CD4-positive, alpha-beta memory T cell (primary cell): ENCODE results near the gene TOLLIP. TPM values are rescaled to one million over a fixed set of nuclear protein-coding genes. Genes with fewer than 3 reads are reported as not detected.
"Not testable (repeated sequence)": the region's sequence is repeated elsewhere in the genome, so short reads cannot be mapped to it uniquely, and the experiment has no call there.

Source experiments
- CTCF ChIA-PET: fragments of 350-600 bp; sonication (Branson Sonifier 250); formaldehyde crosslinking; loops from one replicate; lab custom pipeline; 2021; ENCODE audit warnings: inconsistent platforms; ENCODE audit not compliant: partially characterized antibody; lab: Charles Lee
- POLR2A ChIA-PET: fragments of 350-600 bp; sonication (Branson Sonifier 250); formaldehyde crosslinking; loops from one replicate; lab custom pipeline; 2021; ENCODE audit not compliant: partially characterized antibody; lab: Charles Lee
- DNase-seq, 5 donors: peaks; one replicate each; pipeline versions ENCODE4 v3.0.0 to v3.0.0-alpha.2; 2020 to 2022; ENCODE audit warnings: mixed read lengths in 1 of 5
- H3K27ac ChIP-seq: one replicate; pipeline ENCODE4 v1.7.0; 2013; ENCODE audit warnings: low read depth, low read length
- H3K27me3 ChIP-seq: 2 replicates; pipeline ENCODE4 v1.7.0; 2013; ENCODE audit warnings: mild to moderate bottlenecking, low read length, moderate library complexity; ENCODE audit not compliant: insufficient read depth
- H3K36me3 ChIP-seq: 2 replicates; pipeline ENCODE4 v1.7.0; 2013; ENCODE audit warnings: mild to moderate bottlenecking, low read length, moderate library complexity; ENCODE audit not compliant: insufficient read depth
- H3K4me1 ChIP-seq: 2 replicates; pipeline ENCODE4 v1.7.0; 2013; ENCODE audit warnings: mild to moderate bottlenecking, low read length, moderate library complexity; ENCODE audit not compliant: insufficient read depth
- H3K4me3 ChIP-seq, 2 donors: one replicate each; pipeline ENCODE4 v1.7.0; 2013; ENCODE audit warnings: low read length in 2 of 2, mild to moderate bottlenecking in 1 of 2
- H3K9me3 ChIP-seq, 2 donors: one replicate each; pipeline ENCODE4 v1.7.0; 2013; ENCODE audit warnings: low read length in 2 of 2, control low read depth in 1 of 2; ENCODE audit not compliant: control insufficient read depth in 1 of 2
- H3K27ac Mint-ChIP-seq, 7 donors: one replicate each; pipeline ENCODE4 v1.8.0; 2020 to 2021; ENCODE audit warnings: mixed read lengths in 7 of 7, mild to moderate bottlenecking in 6 of 7, inconsistent platforms in 3 of 7, moderate library complexity in 3 of 7
- H3K27me3 Mint-ChIP-seq, 2 donors: one replicate each; pipeline ENCODE4 v1.8.0; 2020 to 2021; ENCODE audit warnings: mixed read lengths in 2 of 2
- H3K36me3 Mint-ChIP-seq, 2 donors: one replicate each; pipeline ENCODE4 v1.8.0; 2020 to 2021; ENCODE audit warnings: mixed read lengths in 2 of 2, inconsistent platforms in 1 of 2, mild to moderate bottlenecking in 1 of 2
- H3K4me1 Mint-ChIP-seq, 4 donors: one replicate each; pipeline ENCODE4 v1.8.0; 2020 to 2021; ENCODE audit warnings: mixed read lengths in 4 of 4, mild to moderate bottlenecking in 1 of 4
- H3K4me3 Mint-ChIP-seq, 8 donors: one replicate each; pipeline ENCODE4 v1.8.0; 2020 to 2021; ENCODE audit warnings: mixed read lengths in 8 of 8, mild to moderate bottlenecking in 7 of 8, moderate library complexity in 6 of 8, inconsistent platforms in 3 of 8
- H3K9me3 Mint-ChIP-seq, 8 donors: one replicate each; pipeline ENCODE4 v1.8.0; 2020 to 2021; ENCODE audit warnings: mixed read lengths in 8 of 8, mild to moderate bottlenecking in 5 of 8, inconsistent platforms in 3 of 8, moderate library complexity in 1 of 8
- intact Hi-C: fragments of 100-400 bp; cut with micrococcal nuclease; formaldehyde crosslinking; loops from one replicate; pipeline ENCODE4 v1.15.1; 2023
- polyA plus RNA-seq, 2 donors: library from polyadenylated mRNA; unstranded; fragments of 300-500 nt; fragmentation: Illumina TruSeq; gene quantifications; one replicate each; pipeline ENCODE4 v1.2.3, GENCODE V29; 2021
- total RNA-seq, 2 experiments: library from RNA; stranded (reverse); gene quantifications; one replicate each; pipeline ENCODE4 v1.2.3, GENCODE V29; 2021

The TOLLIP gene
- total and polyA plus RNA-seq, 4 experiments from 2014 or later = 29.8 to 51.4 (median 41.7) TPM

- H3K27ac Mint-ChIP-seq, H3K4me3 ChIP-seq, CTCF ChIA-PET, H3K9me3 ChIP-seq, H3K27me3 ChIP-seq, H3K36me3 Mint-ChIP-seq, intact Hi-C loops, H3K27ac ChIP-seq, DNase-seq, H3K27me3 Mint-ChIP-seq, H3K36me3 ChIP-seq, H3K4me3 Mint-ChIP-seq, H3K4me1 ChIP-seq, H3K4me1 Mint-ChIP-seq, H3K9me3 Mint-ChIP-seq, POLR2A ChIA-PET: not testable (repeated sequence)
Measured at GRCh38 chr11:1250411-1250810, 59.0 kb downstream of the TOLLIP start.

- H3K27ac Mint-ChIP-seq, H3K4me1 Mint-ChIP-seq, H3K9me3 Mint-ChIP-seq, H3K9me3 ChIP-seq, H3K36me3 Mint-ChIP-seq, H3K27ac ChIP-seq, CTCF ChIA-PET, POLR2A ChIA-PET, H3K27me3 Mint-ChIP-seq, H3K27me3 ChIP-seq, H3K4me1 ChIP-seq, H3K4me3 ChIP-seq, DNase-seq, intact Hi-C loops, H3K36me3 ChIP-seq, H3K4me3 Mint-ChIP-seq: not testable (repeated sequence)
Measured at GRCh38 chr11:1248951-1249350, 60.5 kb downstream of the TOLLIP start.

DNA sequence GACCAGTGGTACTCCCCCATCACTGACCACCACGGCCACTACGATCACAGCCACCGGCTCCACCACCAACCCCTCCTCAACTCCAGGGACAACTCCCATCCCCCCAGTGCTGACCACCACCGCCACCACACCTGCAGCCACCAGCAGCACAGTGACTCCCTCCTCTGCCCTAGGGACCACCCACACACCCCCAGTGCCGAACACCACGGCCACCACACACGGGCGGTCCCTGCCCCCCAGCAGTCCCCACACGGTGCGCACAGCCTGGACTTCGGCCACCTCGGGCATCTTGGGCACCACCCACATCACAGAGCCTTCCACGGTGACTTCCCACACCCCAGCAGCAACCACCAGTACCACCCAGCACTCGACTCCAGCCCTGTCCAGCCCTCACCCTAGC lies 62.4 kb downstream of the TOLLIP start:
- not testable (repeated sequence) for H3K27me3 Mint-ChIP-seq, DNase-seq, H3K4me1 Mint-ChIP-seq

GRCh38 chr11:1246301-1246700 lies 63.1 kb downstream of the TOLLIP start:
- H3K27ac ChIP-seq, DNase-seq, H3K36me3 Mint-ChIP-seq, H3K36me3 ChIP-seq, H3K4me1 ChIP-seq, H3K27me3 ChIP-seq, intact Hi-C loops, H3K9me3 Mint-ChIP-seq, CTCF ChIA-PET, H3K9me3 ChIP-seq, POLR2A ChIA-PET, H3K4me3 ChIP-seq, H3K4me3 Mint-ChIP-seq, H3K27me3 Mint-ChIP-seq, H3K4me1 Mint-ChIP-seq, H3K27ac Mint-ChIP-seq: not testable (repeated sequence)

More for the DNA sequence above, 62.4 kb downstream of the TOLLIP start:
- POLR2A ChIA-PET, H3K4me3 ChIP-seq, H3K36me3 Mint-ChIP-seq, H3K27ac ChIP-seq, H3K9me3 ChIP-seq, CTCF ChIA-PET, H3K36me3 ChIP-seq, H3K27me3 ChIP-seq, intact Hi-C loops, H3K9me3 Mint-ChIP-seq, H3K4me3 Mint-ChIP-seq, H3K27ac Mint-ChIP-seq, H3K4me1 ChIP-seq: not testable (repeated sequence)

DNA sequence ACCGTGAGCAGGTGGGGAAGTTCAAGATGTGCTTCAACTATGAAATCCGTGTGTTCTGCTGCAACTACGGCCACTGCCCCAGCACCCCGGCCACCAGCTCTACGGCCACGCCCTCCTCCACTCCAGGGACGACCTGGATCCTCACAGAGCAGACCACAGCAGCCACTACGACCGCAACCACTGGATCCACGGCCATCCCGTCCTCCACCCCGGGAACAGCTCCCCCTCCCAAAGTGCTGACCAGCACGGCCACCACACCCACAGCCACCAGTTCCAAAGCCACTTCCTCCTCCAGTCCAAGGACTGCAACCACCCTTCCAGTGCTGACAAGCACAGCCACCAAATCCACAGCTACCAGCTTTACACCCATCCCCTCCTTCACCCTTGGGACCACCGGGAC lies 63.7 kb downstream of the TOLLIP start:
- H3K36me3 Mint-ChIP-seq, intact Hi-C loops, H3K27me3 ChIP-seq, H3K4me3 Mint-ChIP-seq, POLR2A ChIA-PET, CTCF ChIA-PET, DNase-seq, H3K4me1 Mint-ChIP-seq, H3K27me3 Mint-ChIP-seq, H3K27ac ChIP-seq, H3K9me3 ChIP-seq, H3K4me1 ChIP-seq, H3K4me3 ChIP-seq, H3K36me3 ChIP-seq, H3K9me3 Mint-ChIP-seq: not testable (repeated sequence)
- H3K27ac Mint-ChIP-seq = peak overlapping the region in 1 of 7 donors; percentile 25

- H3K27me3 ChIP-seq, H3K4me1 ChIP-seq, intact Hi-C loops, H3K4me3 Mint-ChIP-seq, DNase-seq, H3K9me3 Mint-ChIP-seq, H3K36me3 ChIP-seq, H3K27ac ChIP-seq, CTCF ChIA-PET, H3K9me3 ChIP-seq, H3K27me3 Mint-ChIP-seq, H3K36me3 Mint-ChIP-seq, H3K4me1 Mint-ChIP-seq, H3K4me3 ChIP-seq, POLR2A ChIA-PET, H3K27ac Mint-ChIP-seq: not testable (repeated sequence)
Measured at GRCh38 chr11:1244557-1244956, 64.9 kb downstream of the TOLLIP start.

- H3K27me3 ChIP-seq, H3K4me3 Mint-ChIP-seq, CTCF ChIA-PET, POLR2A ChIA-PET, H3K4me1 Mint-ChIP-seq, H3K27ac ChIP-seq, intact Hi-C loops, DNase-seq, H3K9me3 ChIP-seq, H3K4me1 ChIP-seq, H3K36me3 Mint-ChIP-seq, H3K4me3 ChIP-seq, H3K36me3 ChIP-seq, H3K27me3 Mint-ChIP-seq, H3K27ac Mint-ChIP-seq, H3K9me3 Mint-ChIP-seq: not testable (repeated sequence)
Measured at GRCh38 chr11:1243521-1243920, 65.9 kb downstream of the TOLLIP start.

- H3K4me3 ChIP-seq, DNase-seq, CTCF ChIA-PET, H3K27ac Mint-ChIP-seq, H3K27me3 ChIP-seq, H3K27me3 Mint-ChIP-seq, H3K9me3 Mint-ChIP-seq, POLR2A ChIA-PET, H3K4me1 Mint-ChIP-seq, H3K4me3 Mint-ChIP-seq, H3K36me3 Mint-ChIP-seq, H3K36me3 ChIP-seq, H3K27ac ChIP-seq, intact Hi-C loops, H3K4me1 ChIP-seq, H3K9me3 ChIP-seq: not testable (repeated sequence)
Measured at GRCh38 chr11:1242751-1243150, 66.7 kb downstream of the TOLLIP start.
